HG03095 (cell line): ENCODE results near the gene FLT4.

Experiments
- ATAC-seq: cut with Tn5 transposase; IDR thresholded peaks from one replicate; pipeline ENCODE4 v1.9.1; 2021; ENCODE audit warnings: moderate library complexity; ENCODE audit not compliant: unreplicated experiment

FLT4 gene

GRCh38 chr5:180594311-180595045, 54.9 kb downstream of the FLT4 start:
- no peak for ATAC-seq

GRCh38 chr5:180593446-180594206, 55.8 kb downstream of the FLT4 start:
- ATAC-seq: no peak

- no peak for ATAC-seq
Measured at GRCh38 chr5:180592176-180592575, 57.2 kb downstream of the FLT4 start.

GRCh38 chr5:180591311-180591887, 58.0 kb downstream of the FLT4 start, which contains the start of gene SCGB3A1:
TSS of gene SCGB3A1 (minus strand) at chr5:180591499. CDS start at chr5:180591462, 37 bp downstream.
- no peak for ATAC-seq

GRCh38 chr5:180590543-180591310, 58.7 kb downstream of the FLT4 start:
- no peak for ATAC-seq

GRCh38 chr5:180589771-180590542, 59.4 kb downstream of the FLT4 start:
- ATAC-seq: no peak

GRCh38 chr5:180586870-180587269, 62.5 kb downstream of the FLT4 start:
- ATAC-seq: no peak

GRCh38 chr5:180586204-180586603, 63.2 kb downstream of the FLT4 start:
- ATAC-seq: no peak

- no peak for ATAC-seq
Measured at GRCh38 chr5:180583738-180584137, 65.7 kb downstream of the FLT4 start.

GRCh38 chr5:180580681-180581080, 68.7 kb downstream of the FLT4 start:
- ATAC-seq: no peak

- ATAC-seq: no peak
Measured at GRCh38 chr5:180575571-180575970, 73.8 kb downstream of the FLT4 start.

- ATAC-seq: no peak
Measured at GRCh38 chr5:180568914-180569313, 80.5 kb downstream of the FLT4 start.

- ATAC-seq: no peak
Measured at GRCh38 chr5:180563994-180564393, 85.4 kb downstream of the FLT4 start.

GRCh38 chr5:180558232-180558631, 91.2 kb downstream of the FLT4 start:
- ATAC-seq: no peak

- ATAC-seq: no peak
Measured at GRCh38 chr5:180557217-180557809, 92.1 kb downstream of the FLT4 start.

- ATAC-seq: no peak
Measured at GRCh38 chr5:180555168-180555921, 94.1 kb downstream of the FLT4 start.

- no peak for ATAC-seq
Measured at GRCh38 chr5:180553530-180553929, 95.9 kb downstream of the FLT4 start.
